ENCODE measurements around the gene GNE. TPM values are rescaled to one million over a fixed set of nuclear protein-coding genes. Genes with fewer than 3 reads are reported as not detected.
A peak's percentile ranks its signal among the peaks of the same experiment; 100 is the strongest.
"Not testable (repeated sequence)": the region's sequence is repeated elsewhere in the genome, so short reads cannot be mapped to it uniquely, and the experiment has no call there.

Gene GNE
- total RNA-seq = 10 to 100 TPM; 25.2 to 30.7 TPM
- polyA plus RNA-seq (ENCODE audit: insufficient read length in 2 of 2) = 10 to 100 TPM; 22.4 to 25.9 TPM
- long read RNA-seq, donor 1, full-length matches to known transcripts = 1 of 1 reads
- long read RNA-seq, donor 1, partial matches to known transcripts = 0 of 1 reads
- long read RNA-seq, donor 1, other reads (novel, unspliced or antisense) = 0 of 1 reads
- long read RNA-seq, donor 2 = 0 reads
- long read RNA-seq, donor 3, full-length matches to known transcripts = 1 of 1 reads
- long read RNA-seq, donor 3, partial matches to known transcripts = 0 of 1 reads
- long read RNA-seq, donor 3, other reads (novel, unspliced or antisense) = 0 of 1 reads
- long read RNA-seq, donor 4 = 0 reads

GRCh38 chr9:36258208-36258995 is at the start of gene GNE:
GNE (minus strand) TSS chr9:36258448; CDS start chr9:36249355, 9,093 bp downstream.
- WGBS (ENCODE audit: insufficient coverage) = under 1% methylated on average over 68 of the region's 73 CpGs
- Histone ChIP-seq H3K9me3 (ENCODE audit: control insufficient read depth, insufficient read depth, low read length) (no peaks in the 10 kb centered on the region), H3K27ac (ENCODE audit: low read depth, low read length) (peak within 1 kb of the TSS; percentile 92), H3K36me3 (ENCODE audit: control insufficient read depth, insufficient read depth, low read length) (peaks cover 6% of the 10 kb centered on the region), H3K4me3 (ENCODE audit: low read depth, low read length) (peak within 1 kb of the TSS; percentile 77), H3K27me3 (ENCODE audit: control insufficient read depth, insufficient read depth, low read length) (no peaks in the 10 kb centered on the region), H3K4me1 (ENCODE audit: control insufficient read depth, insufficient read depth, low read length) (peaks cover 16% of the 10 kb centered on the region)
- DNase-seq (ENCODE audit: low read depth in 4 of 6, low spot score in 6 of 6) = peak; percentile 91 to 99 (median 93)

GRCh38 chr9:36306471-36307306 is 48.4 kb upstream of the GNE start:
- H3K27ac ChIP-seq (ENCODE audit: low read depth, low read length) = no peak overlapping the region
- no peaks in the 10 kb centered on the region for H3K36me3 ChIP-seq (ENCODE audit: control insufficient read depth, insufficient read depth, low read length)
- 88% methylated on average over 5 of the region's 8 CpGs for WGBS (ENCODE audit: insufficient coverage)
- H3K9me3 ChIP-seq (ENCODE audit: control insufficient read depth, insufficient read depth, low read length) = no peaks in the 10 kb centered on the region
- no peaks in the 10 kb centered on the region for H3K27me3 ChIP-seq (ENCODE audit: control insufficient read depth, insufficient read depth, low read length)
- H3K4me3 ChIP-seq (ENCODE audit: low read depth, low read length) = no peak overlapping the region
- DNase-seq (ENCODE audit: low read depth in 4 of 6, low spot score in 6 of 6) = no peak
- no peaks in the 10 kb centered on the region for H3K4me1 ChIP-seq (ENCODE audit: control insufficient read depth, insufficient read depth, low read length)

GRCh38 chr9:36304366-36304765 is 46.1 kb upstream of the GNE start:
- not testable (repeated sequence) for H3K36me3 ChIP-seq (ENCODE audit: control insufficient read depth, insufficient read depth, low read length); H3K4me1 ChIP-seq (ENCODE audit: control insufficient read depth, insufficient read depth, low read length); H3K4me3 ChIP-seq (ENCODE audit: low read depth, low read length); H3K27me3 ChIP-seq (ENCODE audit: control insufficient read depth, insufficient read depth, low read length); H3K27ac ChIP-seq (ENCODE audit: low read depth, low read length); H3K9me3 ChIP-seq (ENCODE audit: control insufficient read depth, insufficient read depth, low read length); DNase-seq (ENCODE audit: low read depth in 4 of 6, low spot score in 6 of 6)
- no CpG with 5 or more reads among the region's 2 CpGs for WGBS (ENCODE audit: insufficient coverage)

- H3K27me3 ChIP-seq (ENCODE audit: control insufficient read depth, insufficient read depth, low read length) = no peaks in the 10 kb centered on the region
- no peak overlapping the region for H3K27ac ChIP-seq (ENCODE audit: low read depth, low read length)
- H3K4me3 ChIP-seq (ENCODE audit: low read depth, low read length) = no peak overlapping the region
- no peak for DNase-seq (ENCODE audit: low read depth in 4 of 6, low spot score in 6 of 6)
- 100% methylated on average over 3 of the region's 5 CpGs for WGBS (ENCODE audit: insufficient coverage)
- no peaks in the 10 kb centered on the region for H3K9me3 ChIP-seq (ENCODE audit: control insufficient read depth, insufficient read depth, low read length)
- no peaks in the 10 kb centered on the region for H3K36me3 ChIP-seq (ENCODE audit: control insufficient read depth, insufficient read depth, low read length)
- no peaks in the 10 kb centered on the region for H3K4me1 ChIP-seq (ENCODE audit: control insufficient read depth, insufficient read depth, low read length)
These were observed 43.0 kb upstream of the GNE start for GRCh38 chr9:36301227-36301626.

GRCh38 chr9:36298566-36298965 is 40.3 kb upstream of the GNE start:
- 100% methylated on average over 1 of the region's 3 CpGs for WGBS (ENCODE audit: insufficient coverage)
- Histone ChIP-seq H3K9me3 (ENCODE audit: control insufficient read depth, insufficient read depth, low read length) (no peaks in the 10 kb centered on the region), H3K4me1 (ENCODE audit: control insufficient read depth, insufficient read depth, low read length) (no peaks in the 10 kb centered on the region)

GRCh38 chr9:36297798-36298197 is 39.5 kb upstream of the GNE start:
- Histone ChIP-seq H3K4me3 (ENCODE audit: low read depth, low read length) (no peak overlapping the region), H3K27ac (ENCODE audit: low read depth, low read length) (no peak overlapping the region), H3K27me3 (ENCODE audit: control insufficient read depth, insufficient read depth, low read length) (no peaks in the 10 kb centered on the region), H3K4me1 (ENCODE audit: control insufficient read depth, insufficient read depth, low read length) (no peaks in the 10 kb centered on the region), H3K36me3 (ENCODE audit: control insufficient read depth, insufficient read depth, low read length) (no peaks in the 10 kb centered on the region), H3K9me3 (ENCODE audit: control insufficient read depth, insufficient read depth, low read length) (no peaks in the 10 kb centered on the region)
- no peak for DNase-seq (ENCODE audit: low read depth in 4 of 6, low spot score in 6 of 6)
- no CpG with 5 or more reads among the region's 2 CpGs for WGBS (ENCODE audit: insufficient coverage)

More at GRCh38 chr9:36298566-36298965, 40.3 kb upstream of the GNE start:
- Histone ChIP-seq H3K36me3 (ENCODE audit: control insufficient read depth, insufficient read depth, low read length) (no peaks in the 10 kb centered on the region), H3K27ac (ENCODE audit: low read depth, low read length) (no peak overlapping the region), H3K4me3 (ENCODE audit: low read depth, low read length) (no peak overlapping the region), H3K27me3 (ENCODE audit: control insufficient read depth, insufficient read depth, low read length) (no peaks in the 10 kb centered on the region)
- no peak for DNase-seq (ENCODE audit: low read depth in 4 of 6, low spot score in 6 of 6)

GRCh38 chr9:36294996-36295395 is 36.7 kb upstream of the GNE start:
- H3K4me1 ChIP-seq (ENCODE audit: control insufficient read depth, insufficient read depth, low read length); DNase-seq (ENCODE audit: low read depth in 4 of 6, low spot score in 6 of 6); H3K9me3 ChIP-seq (ENCODE audit: control insufficient read depth, insufficient read depth, low read length); H3K4me3 ChIP-seq (ENCODE audit: low read depth, low read length); H3K27ac ChIP-seq (ENCODE audit: low read depth, low read length); H3K27me3 ChIP-seq (ENCODE audit: control insufficient read depth, insufficient read depth, low read length); H3K36me3 ChIP-seq (ENCODE audit: control insufficient read depth, insufficient read depth, low read length): not testable (repeated sequence)
- 100% methylated on average over 1 of the region's 3 CpGs for WGBS (ENCODE audit: insufficient coverage)

GRCh38 chr9:36293918-36294317 is 35.7 kb upstream of the GNE start:
- Histone ChIP-seq H3K4me1 (ENCODE audit: control insufficient read depth, insufficient read depth, low read length) (no peaks in the 10 kb centered on the region), H3K4me3 (ENCODE audit: low read depth, low read length) (no peak overlapping the region), H3K36me3 (ENCODE audit: control insufficient read depth, insufficient read depth, low read length) (no peaks in the 10 kb centered on the region), H3K9me3 (ENCODE audit: control insufficient read depth, insufficient read depth, low read length) (no peaks in the 10 kb centered on the region), H3K27ac (ENCODE audit: low read depth, low read length) (no peak overlapping the region), H3K27me3 (ENCODE audit: control insufficient read depth, insufficient read depth, low read length) (no peaks in the 10 kb centered on the region)
- WGBS (ENCODE audit: insufficient coverage) = 80% methylated on average over 5 of the region's 5 CpGs
- DNase-seq (ENCODE audit: low read depth in 4 of 6, low spot score in 6 of 6) = no peak

- Histone ChIP-seq H3K27ac (ENCODE audit: low read depth, low read length) (no peak overlapping the region), H3K9me3 (ENCODE audit: control insufficient read depth, insufficient read depth, low read length) (no peaks in the 10 kb centered on the region), H3K4me3 (ENCODE audit: low read depth, low read length) (no peak overlapping the region), H3K36me3 (ENCODE audit: control insufficient read depth, insufficient read depth, low read length) (no peaks in the 10 kb centered on the region), H3K27me3 (ENCODE audit: control insufficient read depth, insufficient read depth, low read length) (no peaks in the 10 kb centered on the region), H3K4me1 (ENCODE audit: control insufficient read depth, insufficient read depth, low read length) (no peaks in the 10 kb centered on the region)
- DNase-seq (ENCODE audit: low read depth in 4 of 6, low spot score in 6 of 6) = no peak
- WGBS (ENCODE audit: insufficient coverage) = 94% methylated on average over 7 of the region's 7 CpGs
These were observed 34.9 kb upstream of the GNE start for GRCh38 chr9:36293171-36293570.

Data from spinal cord (tissue), 10 donors.